ENCODE measurements around the gene POGLUT2.
"Not testable (repeated sequence)": the region's sequence is repeated elsewhere in the genome, so short reads cannot be mapped to it uniquely, and the experiment has no call there.

Gene POGLUT2

DNA sequence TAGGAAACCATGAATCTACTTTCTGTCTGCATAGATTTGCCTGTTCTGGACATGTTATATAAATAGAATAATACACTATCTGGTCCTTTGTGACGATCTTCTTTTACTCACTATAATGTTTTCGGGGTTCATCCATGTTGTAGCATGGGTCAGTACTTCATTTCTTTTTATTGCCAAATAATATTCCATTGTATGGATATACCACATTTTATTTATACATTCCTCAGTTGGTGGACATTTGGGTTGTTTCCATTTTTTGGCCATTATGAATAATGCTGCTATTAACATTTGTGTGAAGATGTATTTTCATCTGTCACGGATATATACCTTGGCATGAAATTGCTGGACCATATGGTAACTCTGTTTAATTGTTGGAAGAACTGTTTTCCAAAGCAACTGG lies 6.9 kb upstream of the POGLUT2 start:
- Histone ChIP-seq H3K27ac (ENCODE audit: low read depth, low read length) (no peak overlapping the region), H3K9ac (ENCODE audit: low read depth, low read length) (no peak overlapping the region), H3K36me3 (ENCODE audit: insufficient read depth, low read length) (no peaks in the 10 kb centered on the region), H3K9me3 (ENCODE audit: insufficient read depth, low read depth, low read length) (no peaks in the 10 kb centered on the region), H3K4me3 (ENCODE audit: low read length) (no peak overlapping the region), H3K27me3 (ENCODE audit: insufficient read depth, low read length) (peaks cover 11% of the 10 kb centered on the region), H3K4me1 (ENCODE audit: insufficient read depth, low read length) (0 out of 2 replicates have a peak, but pooled peaks cover 4% of the 10 kb centered on the region)
- 70% methylated on average over 2 of the region's 3 CpGs for WGBS

DNA sequence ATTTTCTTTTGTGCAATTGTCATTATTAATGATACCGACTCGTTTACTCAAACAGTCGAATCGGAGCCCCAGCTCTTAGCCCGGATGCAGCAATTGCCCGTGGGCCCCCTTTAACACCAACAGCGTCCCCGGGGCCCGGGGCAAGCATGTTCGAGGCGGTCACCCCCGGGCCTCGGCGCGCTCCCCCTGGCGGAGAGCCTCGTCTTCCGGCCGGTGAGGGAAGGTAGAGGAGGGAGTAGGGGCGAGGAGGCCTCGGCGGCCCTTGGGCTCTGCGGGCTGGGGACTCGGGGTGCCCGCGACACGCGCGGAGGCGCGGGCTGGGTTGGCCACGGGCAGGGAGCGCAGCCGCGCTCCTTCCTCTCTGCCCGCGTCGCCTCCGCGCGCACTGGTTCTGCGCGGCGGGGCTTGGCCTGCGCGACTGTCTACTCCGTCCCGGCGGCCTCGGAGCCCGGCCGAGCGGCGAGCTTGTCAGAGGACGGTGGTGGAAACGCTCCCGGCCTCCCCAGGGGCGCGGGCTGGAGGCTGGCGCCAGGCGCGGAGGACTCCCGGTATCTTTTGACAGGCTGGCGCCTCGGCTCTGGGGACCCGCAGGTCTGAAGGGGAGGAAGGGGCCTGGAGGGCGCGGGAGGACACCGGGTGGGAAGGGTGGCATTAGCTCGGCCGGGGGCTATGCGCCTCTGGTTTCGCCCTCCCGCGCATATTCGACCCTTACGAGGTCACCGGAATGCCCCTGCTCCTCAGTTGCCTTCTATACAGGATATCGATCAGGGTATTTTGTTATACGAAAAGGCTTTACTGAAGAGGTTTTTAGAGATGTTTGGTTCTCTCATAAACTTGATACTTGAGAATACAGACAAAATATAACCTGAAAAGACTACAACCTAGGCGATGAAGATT lies 1.6 kb upstream of the POGLUT2 start:
- H3K4me3 ChIP-seq (ENCODE audit: low read length) = peak overlapping the region; percentile 87
- 0 out of 2 replicates have a peak, but pooled peaks cover 8% of the 10 kb centered on the region for H3K4me1 ChIP-seq (ENCODE audit: insufficient read depth, low read length)
- H3K9ac ChIP-seq (ENCODE audit: low read depth, low read length) = peak overlapping the region; percentile 48
- no peaks in the 10 kb centered on the region for H3K36me3 ChIP-seq (ENCODE audit: insufficient read depth, low read length)
- peaks cover 41% of the 10 kb centered on the region for H3K27me3 ChIP-seq (ENCODE audit: insufficient read depth, low read length)
- 2% methylated on average over 79 of the region's 81 CpGs for WGBS
- H3K9me3 ChIP-seq (ENCODE audit: insufficient read depth, low read depth, low read length) = no peaks in the 10 kb centered on the region
- H3K27ac ChIP-seq (ENCODE audit: low read depth, low read length) = no peak overlapping the region

DNA sequence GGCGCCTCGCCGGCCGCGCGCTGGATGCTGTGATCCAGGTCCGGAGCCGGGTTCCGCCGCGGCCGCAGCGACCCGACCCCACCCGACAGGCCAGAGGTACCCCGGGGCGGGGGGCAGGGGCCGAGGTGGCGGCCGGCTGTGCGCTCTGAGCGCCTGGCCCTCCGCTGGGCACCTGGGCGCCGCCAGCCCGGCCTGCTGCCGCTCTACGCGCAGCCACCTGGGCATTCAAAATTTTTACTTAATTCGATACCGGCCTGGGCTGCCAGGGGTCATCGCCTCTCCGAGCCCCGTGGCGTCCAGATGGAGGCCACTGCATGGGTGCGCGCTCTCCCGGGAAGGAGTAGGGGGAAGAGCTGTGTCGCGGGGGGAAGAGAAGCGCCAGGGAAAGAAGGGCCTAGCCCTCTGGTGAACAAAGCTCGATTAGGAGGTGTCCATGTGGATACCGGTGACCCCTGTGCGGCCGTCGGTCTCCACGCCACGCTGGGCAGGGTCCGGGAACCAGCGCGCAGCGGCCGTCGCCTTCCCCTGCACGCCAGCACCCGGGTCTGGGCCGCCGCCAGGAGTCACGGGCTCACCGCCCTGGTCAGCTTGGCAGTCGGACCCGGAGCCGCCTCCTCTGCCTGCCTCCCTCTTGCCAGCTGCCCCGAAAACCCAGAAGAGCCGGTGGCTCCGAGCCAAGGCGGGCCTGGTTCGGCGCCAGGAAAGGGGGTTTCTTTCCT lies 809 bp upstream of the POGLUT2 start:
- Histone ChIP-seq H3K9me3 (ENCODE audit: insufficient read depth, low read depth, low read length) (no peaks in the 10 kb centered on the region), H3K9ac (ENCODE audit: low read depth, low read length) (0 out of 2 replicates have a peak overlapping the region, but pooled peaks have one; percentile 37), H3K27me3 (ENCODE audit: insufficient read depth, low read length) (peaks cover 41% of the 10 kb centered on the region), H3K36me3 (ENCODE audit: insufficient read depth, low read length) (no peaks in the 10 kb centered on the region), H3K27ac (ENCODE audit: low read depth, low read length) (no peak overlapping the region), H3K4me3 (ENCODE audit: low read length) (peak overlapping the region; percentile 87), H3K4me1 (ENCODE audit: insufficient read depth, low read length) (peaks cover 9% of the 10 kb centered on the region; the same call in 1 of the 2 replicates)
- WGBS = under 1% methylated on average over 67 of the region's 69 CpGs

DNA sequence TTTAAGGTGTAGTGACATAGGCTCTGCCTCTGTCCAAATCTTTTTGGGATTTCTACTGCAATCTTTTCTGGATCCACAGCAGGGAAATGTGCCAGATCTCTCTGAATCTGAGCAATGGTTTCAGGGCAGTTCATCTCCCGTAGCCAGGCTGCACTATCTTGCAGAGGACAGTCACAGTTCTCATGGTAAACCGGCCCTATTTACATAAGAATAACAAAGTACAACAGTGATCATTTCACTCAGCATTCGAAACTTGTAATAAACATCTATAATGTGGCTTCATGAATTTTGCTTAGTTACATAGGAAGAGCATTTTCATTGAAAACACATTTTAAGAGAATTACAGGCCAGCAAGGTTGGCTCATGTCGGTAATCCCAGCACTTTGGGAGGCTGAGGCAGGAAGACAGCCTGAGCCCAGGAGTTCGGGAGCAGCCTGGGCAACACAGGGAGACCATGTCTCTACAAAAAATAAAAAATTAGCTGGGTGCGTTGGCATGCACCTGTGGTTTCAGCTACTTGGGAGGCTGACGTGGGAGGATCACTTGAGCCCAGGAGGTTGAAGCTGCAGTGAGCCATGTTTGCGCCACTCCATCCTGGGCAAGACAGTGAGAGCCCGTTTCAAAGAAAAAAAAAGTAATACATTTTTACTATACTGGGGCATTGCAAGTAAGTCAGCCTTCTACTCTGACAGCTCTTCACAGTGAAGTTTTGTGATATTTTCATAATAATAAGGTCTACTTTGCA lies 5.0 kb downstream of the POGLUT2 start:
- H3K27ac ChIP-seq (ENCODE audit: low read depth, low read length) = peak overlapping the region; percentile 68; the same call in 1 of the 2 replicates

DNA sequence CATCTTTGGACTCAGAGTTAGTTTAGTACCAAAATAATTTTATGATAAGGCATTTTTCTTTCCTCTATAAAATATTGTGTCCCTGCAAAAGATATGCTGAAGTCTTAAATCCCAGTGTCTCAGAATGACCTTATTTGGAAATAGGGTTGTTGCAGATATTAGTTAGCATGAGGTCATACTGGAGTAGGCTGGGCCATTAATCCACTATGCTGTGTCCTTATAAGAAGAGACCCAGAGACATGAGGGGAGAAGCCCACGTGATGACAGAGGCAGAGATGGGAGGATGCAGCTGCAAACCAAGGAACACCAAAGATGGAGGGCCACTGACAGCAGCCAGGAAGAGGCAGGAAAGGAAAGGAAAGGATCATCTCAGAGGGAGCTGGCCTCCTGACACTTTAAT lies 6.4 kb downstream of the POGLUT2 start:
- no peak overlapping the region for H3K27ac ChIP-seq (ENCODE audit: low read depth, low read length)
- 87% methylated on average over 1 of the region's 1 CpG for WGBS

More for the DNA sequence above, 5.0 kb downstream of the POGLUT2 start:
- Histone ChIP-seq H3K36me3 (ENCODE audit: insufficient read depth, low read length) (peaks cover 21% of the 10 kb centered on the region), H3K9me3 (ENCODE audit: insufficient read depth, low read depth, low read length) (no peaks in the 10 kb centered on the region), H3K4me3 (ENCODE audit: low read length) (peak overlapping the region; percentile 1; the same call in 1 of the 2 replicates), H3K27me3 (ENCODE audit: insufficient read depth, low read length) (peaks cover 13% of the 10 kb centered on the region), H3K4me1 (ENCODE audit: insufficient read depth, low read length) (peaks cover 17% of the 10 kb centered on the region), H3K9ac (ENCODE audit: low read depth, low read length) (peak overlapping the region; percentile 24; the same call in 1 of the 2 replicates)
- WGBS = 47% methylated on average over 7 of the region's 9 CpGs

DNA sequence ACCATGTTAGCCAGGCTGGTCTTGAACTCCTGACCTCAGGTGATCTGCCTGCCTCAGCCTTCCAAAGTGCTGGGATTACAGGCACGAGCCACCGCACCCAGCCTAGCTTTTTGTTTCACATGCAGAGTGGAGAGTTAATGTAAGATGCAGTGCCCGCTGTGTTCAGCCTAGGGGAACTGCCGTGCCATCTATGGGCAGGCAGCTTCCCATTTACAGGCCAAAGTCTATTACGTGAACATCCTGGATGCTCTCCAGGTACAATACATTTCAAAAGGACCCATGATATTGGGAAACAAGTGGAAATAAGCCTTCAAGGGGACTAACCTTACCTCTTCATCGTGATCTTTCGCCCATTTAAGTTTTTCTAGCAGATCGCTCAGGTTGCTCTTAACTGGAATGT lies 10.1 kb downstream of the POGLUT2 start:
- H3K9ac ChIP-seq (ENCODE audit: low read depth, low read length) = no peak overlapping the region
- peaks cover 14% of the 10 kb centered on the region; the same call in 1 of the 2 replicates for H3K4me1 ChIP-seq (ENCODE audit: insufficient read depth, low read length)
- H3K27me3 ChIP-seq (ENCODE audit: insufficient read depth, low read length) = no peaks in the 10 kb centered on the region
- 97% methylated on average over 8 of the region's 8 CpGs for WGBS
- no peak overlapping the region for H3K4me3 ChIP-seq (ENCODE audit: low read length)
- H3K36me3 ChIP-seq (ENCODE audit: insufficient read depth, low read length) = peaks cover 44% of the 10 kb centered on the region
- H3K9me3 ChIP-seq (ENCODE audit: insufficient read depth, low read depth, low read length) = no peaks in the 10 kb centered on the region
- H3K27ac ChIP-seq (ENCODE audit: low read depth, low read length) = no peak overlapping the region

More for the DNA sequence above, 6.4 kb downstream of the POGLUT2 start:
- Histone ChIP-seq H3K4me1 (ENCODE audit: insufficient read depth, low read length) (peaks cover 13% of the 10 kb centered on the region), H3K9me3 (ENCODE audit: insufficient read depth, low read depth, low read length) (no peaks in the 10 kb centered on the region), H3K4me3 (ENCODE audit: low read length) (no peak overlapping the region), H3K27me3 (ENCODE audit: insufficient read depth, low read length) (no peaks in the 10 kb centered on the region; the same call in 1 of the 2 replicates), H3K9ac (ENCODE audit: low read depth, low read length) (no peak overlapping the region), H3K36me3 (ENCODE audit: insufficient read depth, low read length) (peaks cover 32% of the 10 kb centered on the region)

DNA sequence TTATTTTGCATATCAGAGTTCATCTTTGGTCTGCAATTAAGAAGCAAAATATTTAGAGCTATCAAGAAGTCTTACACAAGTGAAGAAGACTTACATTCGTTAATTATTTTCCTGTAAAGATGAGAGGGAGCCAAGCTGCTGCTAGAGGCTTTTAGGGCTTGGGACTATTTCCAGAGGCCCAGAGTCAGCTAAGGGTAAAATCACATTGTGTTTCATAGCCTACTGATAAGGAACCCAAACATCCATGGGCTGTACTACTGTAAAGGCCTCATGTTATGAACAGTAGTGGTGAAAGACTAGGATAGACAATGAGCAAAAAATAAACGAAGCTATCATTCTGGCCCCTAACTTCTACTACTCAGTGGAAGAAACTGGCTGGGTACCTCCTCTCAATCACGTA lies 14.3 kb downstream of the POGLUT2 start:
- Histone ChIP-seq H3K4me1 (ENCODE audit: insufficient read depth, low read length) (0 out of 2 replicates have a peak, but pooled peaks cover 6% of the 10 kb centered on the region), H3K36me3 (ENCODE audit: insufficient read depth, low read length) (peaks cover 29% of the 10 kb centered on the region), H3K27ac (ENCODE audit: low read depth, low read length) (no peak overlapping the region), H3K27me3 (ENCODE audit: insufficient read depth, low read length) (no peaks in the 10 kb centered on the region), H3K9me3 (ENCODE audit: insufficient read depth, low read depth, low read length) (peaks cover 7% of the 10 kb centered on the region; the same call in 1 of the 2 replicates), H3K9ac (ENCODE audit: low read depth, low read length) (no peak overlapping the region), H3K4me3 (ENCODE audit: low read length) (no peak overlapping the region)
- 95% methylated on average over 3 of the region's 3 CpGs for WGBS

DNA sequence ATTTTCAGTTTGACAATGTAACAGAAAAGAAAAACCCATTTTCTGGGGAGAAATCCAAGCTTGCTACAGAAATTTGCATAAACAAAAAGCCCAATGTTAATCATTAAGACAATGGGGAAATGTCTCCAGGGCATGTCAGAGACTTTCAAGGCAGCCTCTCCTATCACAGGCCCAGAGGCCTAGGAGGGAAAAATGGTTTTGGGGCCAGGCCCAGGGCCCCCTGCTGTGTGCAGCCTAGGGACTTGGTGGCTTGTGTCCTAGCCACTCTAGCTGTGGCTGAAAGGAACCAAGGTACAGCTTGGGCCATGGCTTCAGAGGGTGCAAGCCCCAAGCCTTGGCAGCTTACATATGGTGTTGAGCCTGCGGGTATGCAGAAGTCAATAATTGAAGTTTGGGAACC lies 17.2 kb downstream of the POGLUT2 start:
- Histone ChIP-seq H3K9me3 (ENCODE audit: insufficient read depth, low read depth, low read length) (peaks cover 7% of the 10 kb centered on the region; the same call in 1 of the 2 replicates), H3K27me3 (ENCODE audit: insufficient read depth, low read length) (no peaks in the 10 kb centered on the region), H3K27ac (ENCODE audit: low read depth, low read length) (no peak overlapping the region), H3K36me3 (ENCODE audit: insufficient read depth, low read length) (peaks cover 13% of the 10 kb centered on the region; the same call in 1 of the 2 replicates), H3K9ac (ENCODE audit: low read depth, low read length) (no peak overlapping the region), H3K4me3 (ENCODE audit: low read length) (no peak overlapping the region), H3K4me1 (ENCODE audit: insufficient read depth, low read length) (0 out of 2 replicates have a peak, but pooled peaks cover 6% of the 10 kb centered on the region)
- 94% methylated on average over 1 of the region's 1 CpG for WGBS

DNA sequence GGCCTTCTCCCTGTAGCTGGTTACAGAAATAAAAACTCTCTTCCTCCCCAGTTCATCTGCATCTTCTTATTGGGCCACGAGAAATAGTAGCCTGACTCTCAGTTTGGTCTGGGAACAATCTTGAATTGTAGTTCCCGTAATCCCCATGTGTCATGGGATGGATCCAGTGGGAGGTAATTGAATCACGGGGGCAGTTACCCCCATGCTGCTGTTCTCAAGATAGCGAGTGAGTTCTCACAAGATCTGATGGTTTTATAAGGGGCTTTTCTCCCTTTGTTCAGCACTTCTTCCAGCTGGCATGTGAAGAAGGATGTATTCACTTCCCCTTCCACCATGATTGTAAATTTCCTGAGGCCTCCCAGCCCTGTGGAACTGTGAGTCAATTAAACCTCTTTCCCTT lies 18.1 kb downstream of the POGLUT2 start:
- not testable (repeated sequence) for H3K9ac ChIP-seq (ENCODE audit: low read depth, low read length); H3K4me1 ChIP-seq (ENCODE audit: insufficient read depth, low read length); H3K9me3 ChIP-seq (ENCODE audit: insufficient read depth, low read depth, low read length); H3K36me3 ChIP-seq (ENCODE audit: insufficient read depth, low read length); H3K4me3 ChIP-seq (ENCODE audit: low read length); H3K27me3 ChIP-seq (ENCODE audit: insufficient read depth, low read length); H3K27ac ChIP-seq (ENCODE audit: low read depth, low read length)
- WGBS = 92% methylated on average over 4 of the region's 4 CpGs

DNA sequence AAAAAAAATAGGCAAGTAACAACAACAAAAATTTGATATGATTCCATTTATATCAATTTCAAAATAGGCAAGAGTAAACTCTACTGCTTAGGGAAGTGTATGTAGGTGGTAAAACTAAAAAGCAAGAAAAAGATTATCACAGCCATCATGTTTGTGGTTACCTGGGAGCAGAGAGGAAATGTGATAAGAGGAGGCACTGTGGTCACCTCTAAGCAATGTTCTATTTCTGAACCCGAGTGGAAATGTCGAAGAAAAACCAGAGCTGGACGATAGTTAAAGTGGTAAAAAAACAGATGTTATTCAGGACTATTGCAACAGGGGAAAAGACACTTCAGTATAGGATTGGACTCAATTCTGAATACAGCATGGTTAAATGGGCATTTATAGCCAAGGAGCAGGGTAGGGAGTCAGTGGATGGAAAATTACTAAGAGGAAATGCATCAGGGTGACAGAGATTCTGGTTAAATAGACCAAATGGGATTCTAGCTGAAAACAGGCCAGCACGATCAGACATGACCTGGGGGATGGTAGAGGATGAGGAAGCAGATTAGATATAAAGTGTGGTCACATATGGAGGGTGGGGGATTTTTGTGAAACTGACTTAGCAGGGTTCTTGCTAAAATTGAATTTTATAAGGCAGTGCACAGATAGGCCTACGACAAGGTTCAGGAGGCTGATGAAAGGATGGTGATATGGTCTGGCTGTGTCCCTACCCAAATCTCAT lies 19.2 kb downstream of the POGLUT2 start:
- 92% methylated on average over 5 of the region's 5 CpGs for WGBS
- H3K4me1 ChIP-seq (ENCODE audit: insufficient read depth, low read length) = 0 out of 2 replicates have a peak, but pooled peaks cover 6% of the 10 kb centered on the region
- no peak overlapping the region for H3K27ac ChIP-seq (ENCODE audit: low read depth, low read length)
- peaks cover under 1% of the 10 kb centered on the region; the same call in 1 of the 2 replicates for H3K27me3 ChIP-seq (ENCODE audit: insufficient read depth, low read length)
- H3K9me3 ChIP-seq (ENCODE audit: insufficient read depth, low read depth, low read length) = peaks cover 7% of the 10 kb centered on the region; the same call in 1 of the 2 replicates
- H3K9ac ChIP-seq (ENCODE audit: low read depth, low read length) = no peak overlapping the region
- H3K4me3 ChIP-seq (ENCODE audit: low read length) = no peak overlapping the region
- 0 out of 2 replicates have a peak, but pooled peaks cover 4% of the 10 kb centered on the region for H3K36me3 ChIP-seq (ENCODE audit: insufficient read depth, low read length)

Measured in HUES64 (cell line).